RPMI8226 (cell line): Measurements from ENCODE around the gene TRAPPC14.

ENCODE experiments used
- DNase-seq: peaks from one replicate; pipeline ENCODE4 v3.0.0-alpha.2; 2015

The TRAPPC14 gene

DNA sequence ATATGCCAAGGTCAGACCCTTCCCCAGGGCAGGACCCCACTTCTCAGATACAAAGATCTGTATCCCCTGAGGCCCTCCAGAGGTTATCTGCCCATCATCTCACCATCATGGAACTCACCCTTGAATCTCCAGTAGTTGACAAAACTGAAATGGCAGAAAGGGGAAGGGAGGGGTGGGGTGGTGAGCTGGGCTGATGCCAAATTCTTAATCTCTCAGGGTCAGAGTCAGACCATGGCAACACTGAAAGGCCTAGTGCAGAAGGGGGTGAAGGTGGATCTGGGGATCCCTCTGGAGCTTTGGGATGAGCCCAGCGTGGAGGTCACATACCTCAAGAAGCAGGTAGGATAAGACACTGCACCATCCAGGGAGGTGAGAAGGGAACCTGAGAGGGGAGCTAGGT is 36.0 kb downstream of the TRAPPC14 start:
- no peak for DNase-seq

DNA sequence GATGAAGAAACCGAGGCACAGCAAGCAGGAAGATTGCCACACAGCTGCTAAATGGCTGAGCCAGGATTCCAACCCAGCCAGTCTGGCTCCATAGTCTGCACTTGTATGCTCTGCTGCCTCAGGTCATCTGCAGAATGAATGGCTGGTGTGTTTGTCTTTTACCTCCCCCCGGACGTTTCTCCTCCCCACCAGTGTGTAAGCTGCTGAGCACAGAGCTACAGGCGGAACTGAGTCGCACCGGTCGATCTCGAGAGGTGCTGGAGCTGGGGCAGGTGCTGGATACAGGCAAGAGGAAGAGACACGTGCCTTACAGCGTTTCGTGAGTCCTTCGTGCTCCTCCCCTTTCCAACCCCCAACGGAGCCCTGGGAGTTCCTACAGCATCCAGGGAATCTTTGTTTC is 36.5 kb downstream of the TRAPPC14 start:
- no peak for DNase-seq

DNA sequence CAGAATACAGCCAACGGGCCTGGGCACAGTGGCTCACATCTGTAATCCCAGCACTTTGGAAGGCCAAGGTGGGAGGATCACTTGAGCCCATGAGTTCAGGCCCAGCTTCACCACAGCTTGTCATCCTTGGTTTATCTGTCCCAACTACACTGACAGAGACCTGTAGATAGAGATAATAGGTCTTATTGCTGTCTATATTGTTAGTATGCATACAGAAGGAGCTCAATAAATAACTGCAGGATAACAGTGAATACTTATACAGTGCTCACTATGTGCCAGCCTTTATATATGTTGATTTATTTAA is 37.8 kb downstream of the TRAPPC14 start:
- no peak for DNase-seq

DNA sequence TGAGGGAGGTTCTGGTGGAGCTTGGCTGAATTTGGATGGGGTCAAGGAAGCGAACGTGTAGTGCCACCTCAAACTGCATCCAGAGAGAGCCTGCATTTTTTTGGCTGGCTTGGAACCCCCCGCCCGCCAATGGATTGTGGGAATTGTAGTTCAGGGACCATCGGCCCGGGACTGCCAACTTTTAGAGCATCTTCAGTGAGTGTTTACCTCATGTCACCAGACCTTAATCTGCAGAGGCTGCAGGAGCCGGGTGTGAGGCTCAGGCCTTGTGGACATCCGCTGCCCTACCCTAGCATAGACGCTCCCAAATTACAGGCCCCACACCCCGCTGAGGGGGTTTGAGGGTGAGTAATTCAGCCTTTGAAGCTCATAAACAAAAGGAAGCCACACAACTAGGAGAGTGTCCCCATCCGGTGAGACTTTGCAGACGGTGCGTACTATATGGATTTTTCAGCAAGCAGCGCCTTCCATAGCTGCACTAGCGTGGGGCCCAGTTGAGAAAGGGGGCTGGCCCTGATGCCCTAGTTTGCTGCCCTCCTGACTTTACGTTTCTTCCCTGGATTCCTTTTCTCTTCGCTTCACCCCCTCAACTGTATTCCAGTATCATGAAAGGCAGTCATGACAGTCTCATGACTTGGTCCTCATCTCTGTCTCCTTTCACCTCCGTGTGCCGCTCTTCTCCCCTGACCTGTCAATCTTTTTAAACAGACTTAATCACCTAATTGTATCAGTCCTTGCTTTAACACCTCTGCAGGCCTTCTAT is 38.4 kb downstream of the TRAPPC14 start:
- DNase-seq: peak; percentile 83

DNA sequence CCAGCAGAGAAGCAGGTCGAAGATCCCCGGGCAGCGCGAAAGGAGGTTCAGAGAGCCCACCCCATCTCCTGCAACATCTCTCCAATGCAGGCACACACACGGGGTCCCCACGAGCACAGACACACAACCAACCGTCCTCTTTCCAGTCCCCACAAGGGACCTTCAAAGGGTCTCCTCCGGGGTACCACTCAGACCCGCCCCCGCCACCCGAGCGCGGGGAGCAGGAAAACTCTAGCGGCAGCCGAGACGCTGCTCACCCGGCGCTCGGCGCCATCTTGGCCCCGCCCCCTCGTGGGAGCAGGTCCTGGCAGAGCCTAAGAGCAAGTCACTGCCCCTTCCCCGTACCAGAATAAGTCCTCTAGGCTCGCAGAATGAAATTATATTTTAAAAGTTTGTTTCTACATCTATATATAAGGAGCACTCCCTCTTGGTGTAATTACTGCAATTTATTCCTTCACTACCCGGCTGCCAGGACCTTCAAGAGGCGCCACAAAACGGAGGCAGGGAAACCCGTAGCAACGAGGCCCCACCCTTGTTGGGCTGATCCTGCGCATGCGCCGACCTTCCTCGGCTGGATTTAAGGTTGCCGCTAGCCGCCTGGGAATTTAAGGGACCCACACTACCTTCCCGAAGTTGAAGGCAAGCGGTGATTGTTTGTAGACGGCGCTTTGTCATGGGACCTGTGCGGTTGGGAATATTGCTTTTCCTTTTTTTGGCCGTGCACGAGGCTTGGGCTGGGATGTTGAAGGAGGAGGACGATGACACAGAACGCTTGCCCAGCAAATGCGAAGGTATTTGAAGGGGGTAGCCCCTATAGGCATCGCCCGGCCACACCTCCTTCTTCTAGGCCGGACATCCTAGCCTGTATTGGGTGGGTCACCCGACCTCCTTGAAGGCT is 39.2 kb downstream of the TRAPPC14 start, which contains the start of the genes CNPY4 and TAF6:
TSS of gene CNPY4 (plus strand) at position 563 of the 898 bp plus-strand sequence. CDS start at position 674, 111 bp downstream.
TSS of gene TAF6 (minus strand) at position 287 of the 898 bp plus-strand sequence. CDS start 5,149 bp downstream, outside the sequence.
- DNase-seq: peak; percentile 98

DNA sequence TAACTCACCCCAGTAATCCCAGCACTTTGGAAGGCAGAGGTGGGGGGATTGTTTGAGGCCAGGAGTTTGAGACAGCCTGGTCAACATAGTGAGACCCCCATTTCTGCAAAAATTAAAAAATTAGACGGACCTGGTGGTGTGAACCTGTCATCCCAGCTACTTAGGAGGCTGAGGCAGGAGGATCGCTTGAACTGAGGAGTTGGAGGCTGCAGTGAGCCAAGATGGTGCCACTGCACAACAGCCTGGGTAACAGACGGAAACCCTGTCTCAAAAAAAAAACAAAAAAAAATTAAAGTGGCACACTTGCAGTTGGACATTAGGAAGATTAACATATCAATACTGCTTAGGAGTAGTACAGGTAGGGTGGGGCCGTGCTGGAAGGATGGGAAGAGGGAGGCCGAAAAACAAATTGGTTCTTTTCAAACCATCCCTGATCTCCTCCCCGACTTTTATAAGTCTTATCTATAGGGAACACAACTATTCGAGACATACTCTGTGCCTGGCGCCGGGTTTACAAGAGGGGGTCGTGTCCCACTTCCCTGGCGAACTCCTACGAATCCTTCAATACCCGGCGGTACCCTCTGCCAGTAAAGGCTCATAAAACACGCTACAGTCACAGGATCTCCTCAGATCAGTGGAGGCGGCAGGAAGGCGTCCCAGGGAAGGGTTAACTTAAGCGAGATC is 40.0 kb downstream of the TRAPPC14 start:
- DNase-seq: no peak

DNA sequence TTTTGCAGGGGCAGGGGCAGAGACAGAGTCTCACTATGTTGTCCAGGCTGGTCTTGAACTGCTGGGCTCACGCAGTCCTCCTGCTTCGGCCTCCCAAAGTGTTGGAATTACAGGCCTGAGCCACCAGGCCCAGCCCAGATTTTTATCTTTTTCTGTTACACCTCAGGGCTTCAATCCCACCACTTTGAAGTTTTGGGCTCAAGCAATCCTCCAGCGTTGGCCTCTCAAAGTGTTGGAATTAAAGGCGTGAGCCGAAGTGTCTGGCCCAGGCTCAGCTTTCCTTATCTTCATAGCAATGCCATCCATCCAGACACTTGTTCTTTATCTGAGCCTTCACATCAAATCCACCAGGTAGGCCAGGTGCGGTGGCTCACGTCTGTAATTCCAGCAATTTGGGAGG is 43.5 kb downstream of the TRAPPC14 start:
- no peak for DNase-seq

DNA sequence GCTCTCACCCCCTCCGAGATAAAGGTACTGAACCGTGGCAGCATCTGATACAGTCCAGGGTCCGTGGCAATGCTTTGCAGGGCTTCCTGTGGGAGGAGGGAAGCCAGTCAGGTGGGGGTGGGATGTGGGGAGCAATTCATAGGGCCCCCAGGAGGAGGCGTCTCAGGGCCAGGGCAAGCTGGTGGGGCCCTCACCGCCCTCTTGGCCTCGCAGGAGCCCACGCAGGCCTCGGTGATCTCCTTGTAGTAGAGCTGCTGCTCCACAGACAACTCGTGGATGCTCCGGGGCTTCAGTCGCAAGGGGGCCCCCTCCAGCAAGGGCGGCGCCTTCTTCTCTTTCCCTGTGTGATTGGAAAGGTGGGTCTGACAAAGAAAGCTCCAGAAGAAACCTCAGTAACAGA is 46.6 kb downstream of the TRAPPC14 start:
- DNase-seq: no peak

DNA sequence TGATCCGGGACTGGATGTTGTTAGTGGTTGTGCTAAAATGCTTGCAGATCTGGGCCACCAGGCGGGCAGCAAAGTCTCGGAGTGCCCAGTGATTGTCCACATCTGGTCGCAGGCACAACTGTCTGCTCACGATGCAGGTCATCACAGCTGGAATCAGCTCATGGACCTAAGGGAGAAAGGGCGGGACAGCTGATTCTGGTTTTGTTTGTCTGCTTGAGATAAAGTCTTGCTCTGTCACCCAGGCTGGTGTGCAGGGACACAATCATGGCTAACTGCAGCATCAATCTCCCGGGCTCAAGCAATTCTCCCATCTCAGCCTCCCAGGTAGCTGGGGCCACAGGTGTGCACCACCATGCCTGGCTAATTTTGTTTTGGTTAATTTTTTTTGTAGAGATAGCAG is 47.4 kb downstream of the TRAPPC14 start:
- no peak for DNase-seq

DNA sequence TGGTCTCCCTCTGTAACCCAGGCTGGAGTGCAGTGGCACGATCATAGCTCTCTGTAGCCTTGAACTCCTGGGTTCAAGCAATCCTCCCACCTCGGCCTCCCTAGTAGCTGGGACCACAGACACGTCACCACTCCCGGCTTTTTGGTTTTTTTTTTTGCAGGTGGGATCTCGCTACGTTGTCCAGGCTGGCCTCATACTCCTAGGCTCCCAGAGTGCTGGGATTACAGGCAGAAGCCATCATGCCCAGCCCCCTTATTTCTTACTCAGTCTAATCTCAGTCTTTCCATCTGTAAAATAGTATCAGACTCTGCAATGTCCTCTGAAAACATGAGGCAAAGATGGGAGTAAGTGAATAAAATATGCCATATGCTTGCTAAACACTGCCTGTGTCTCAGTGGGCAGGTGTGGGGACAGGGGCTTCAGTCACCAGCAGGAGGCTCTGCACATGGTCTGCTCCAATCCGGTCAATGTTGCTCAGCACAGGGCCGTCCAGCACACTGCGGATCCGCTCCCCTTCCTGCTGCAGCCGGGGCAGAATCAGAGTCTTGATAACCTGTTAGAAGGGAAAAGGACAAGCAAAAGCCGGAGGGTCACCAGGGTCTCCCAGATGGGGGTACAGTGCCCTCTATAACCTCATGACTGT is 48.9 kb downstream of the TRAPPC14 start:
- no peak for DNase-seq

DNA sequence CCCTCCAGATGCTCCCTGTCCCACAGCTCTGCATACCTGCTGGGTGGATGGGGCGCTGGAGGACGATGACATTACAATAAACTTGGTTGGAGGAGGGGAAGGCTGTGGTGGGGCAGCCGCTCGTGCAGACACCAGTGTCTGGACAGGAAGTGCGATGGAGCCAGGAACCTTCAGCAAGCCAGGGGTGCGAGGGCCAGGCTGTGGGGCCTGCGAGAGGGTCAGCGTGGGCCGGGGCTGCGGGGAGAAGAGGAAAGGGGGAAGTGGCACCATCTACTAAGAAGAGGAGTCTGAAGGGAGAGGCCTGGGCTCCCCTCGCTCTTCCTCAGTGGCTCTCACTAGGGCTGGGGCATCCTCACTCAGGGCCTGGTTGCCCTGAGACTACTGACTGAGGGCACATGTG is 50.6 kb downstream of the TRAPPC14 start:
- DNase-seq: no peak

DNA sequence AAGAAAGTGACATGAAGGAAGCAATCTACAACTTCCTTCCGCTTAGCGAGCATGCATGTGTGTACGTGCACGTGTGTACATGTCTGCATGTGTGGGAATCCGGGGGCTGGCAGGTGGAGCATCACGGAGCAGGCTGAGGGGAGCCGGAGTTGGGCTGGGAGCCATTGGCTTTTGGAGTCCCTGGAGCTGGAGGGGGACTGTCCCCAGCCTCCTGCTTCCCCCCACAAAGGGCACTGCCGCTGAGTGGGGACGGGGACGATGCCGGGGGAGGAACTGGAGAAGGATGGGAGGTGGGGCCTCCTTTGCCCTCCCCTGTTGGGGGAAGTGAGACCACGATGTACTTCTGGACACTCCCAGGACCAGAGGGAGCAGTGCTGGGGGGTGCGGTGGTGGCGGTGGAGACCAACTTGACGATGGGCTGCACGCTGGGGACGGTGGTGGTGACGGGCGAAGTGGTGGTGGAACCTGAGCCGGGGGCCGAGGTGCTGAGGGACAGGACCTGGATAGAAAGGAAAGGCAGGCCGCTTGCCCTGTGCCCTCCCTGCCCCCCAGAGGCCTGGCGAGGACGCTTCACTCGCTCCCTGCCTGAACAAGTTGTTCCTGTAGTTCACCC is 51.3 kb downstream of the TRAPPC14 start:
- no peak for DNase-seq

DNA sequence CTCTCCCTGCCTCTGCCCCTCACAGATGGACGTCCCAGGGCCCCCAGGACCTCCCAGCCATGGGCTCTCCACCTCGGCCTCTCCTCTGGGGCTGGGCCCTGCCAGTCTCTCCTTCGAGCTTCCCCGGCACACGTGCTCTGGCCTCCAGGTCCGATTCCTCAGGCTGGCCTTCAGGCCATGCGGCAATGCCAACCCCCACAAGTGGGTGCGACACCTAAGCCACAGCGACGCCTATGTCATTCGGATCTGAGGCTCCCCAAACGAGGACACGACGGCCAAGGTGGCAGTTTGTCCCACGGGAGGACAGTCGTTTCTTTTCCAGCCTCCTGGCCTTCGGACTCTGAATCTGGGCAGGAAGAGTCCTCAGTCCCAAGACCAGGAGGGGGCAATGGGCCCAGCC is 51.9 kb downstream of the TRAPPC14 start:
- DNase-seq: no peak

DNA sequence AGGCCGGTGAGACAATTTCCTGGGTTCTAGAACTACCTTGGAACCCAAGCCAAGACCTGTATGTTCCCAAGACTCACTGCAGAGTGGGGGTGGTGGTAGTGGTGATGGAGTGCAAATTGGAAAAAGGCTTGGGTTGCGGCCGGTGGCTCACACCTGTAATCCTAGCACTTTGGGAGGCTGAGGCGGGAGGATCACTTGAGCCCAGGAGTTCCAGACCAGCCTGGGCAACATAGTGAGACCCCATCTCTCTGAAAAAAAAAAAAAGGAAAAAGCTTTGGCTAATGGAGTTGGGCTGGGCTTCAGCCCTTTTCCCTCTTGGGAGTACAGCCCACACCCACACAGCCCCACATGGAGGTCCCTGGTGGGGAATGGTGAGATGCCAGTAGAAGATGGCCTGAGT is 53.0 kb downstream of the TRAPPC14 start:
- DNase-seq: no peak
